Lower leg skin (tissue), 3 donors: ENCODE measurements around the gene SLC9A7.

Experiments
- POLR2A ChIP-seq, 2 donors: fragments of 450-650 bp; IDR thresholded peaks; one replicate each; pipeline ENCODE4 v1.6.1; 2016 to 2017; ENCODE audit warnings: antibody characterized with exemption in 2 of 2, mild to moderate bottlenecking in 1 of 2, moderate library complexity in 1 of 2
- TF ChIP-seq, protein P1 (sequence below), 3 donors: fragments of 450-650 bp; IDR thresholded peaks; one replicate each; pipeline ENCODE4 v1.5.1; 2016; ENCODE audit warnings: antibody characterized with exemption in 3 of 3, mild to moderate bottlenecking in 3 of 3, moderate library complexity in 2 of 3

GRCh38 chrX:46611658-46612362 lies 147.1 kb downstream of the SLC9A7 start:
- TF ChIP-seq POLR2A (IDR thresholded peaks at IDR 0.05) = no peak
- TF ChIP-seq, protein P1, sequence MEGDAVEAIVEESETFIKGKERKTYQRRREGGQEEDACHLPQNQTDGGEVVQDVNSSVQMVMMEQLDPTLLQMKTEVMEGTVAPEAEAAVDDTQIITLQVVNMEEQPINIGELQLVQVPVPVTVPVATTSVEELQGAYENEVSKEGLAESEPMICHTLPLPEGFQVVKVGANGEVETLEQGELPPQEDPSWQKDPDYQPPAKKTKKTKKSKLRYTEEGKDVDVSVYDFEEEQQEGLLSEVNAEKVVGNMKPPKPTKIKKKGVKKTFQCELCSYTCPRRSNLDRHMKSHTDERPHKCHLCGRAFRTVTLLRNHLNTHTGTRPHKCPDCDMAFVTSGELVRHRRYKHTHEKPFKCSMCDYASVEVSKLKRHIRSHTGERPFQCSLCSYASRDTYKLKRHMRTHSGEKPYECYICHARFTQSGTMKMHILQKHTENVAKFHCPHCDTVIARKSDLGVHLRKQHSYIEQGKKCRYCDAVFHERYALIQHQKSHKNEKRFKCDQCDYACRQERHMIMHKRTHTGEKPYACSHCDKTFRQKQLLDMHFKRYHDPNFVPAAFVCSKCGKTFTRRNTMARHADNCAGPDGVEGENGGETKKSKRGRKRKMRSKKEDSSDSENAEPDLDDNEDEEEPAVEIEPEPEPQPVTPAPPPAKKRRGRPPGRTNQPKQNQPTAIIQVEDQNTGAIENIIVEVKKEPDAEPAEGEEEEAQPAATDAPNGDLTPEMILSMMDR (IDR thresholded peaks at IDR 0.05) = no peak
